ENCODE results near the gene USP24. TPM values are rescaled to one million over a fixed set of nuclear protein-coding genes. Genes with fewer than 3 reads are reported as not detected.

USP24 gene
- total and polyA plus RNA-seq, 2 donors (not counting 3 experiments of a cell fraction or from before 2014, with no cell fraction given), result 8.2 to 30.0 TPM

- Histone ChIP-seq H2AFZ (ENCODE audit: low read depth, low read length) (no peak overlapping the region), H3K4me2 (ENCODE audit: insufficient read depth, low read length) (no peak overlapping the region), H3K27me3 (ENCODE audit: control insufficient read depth in 2 of 2, insufficient read depth in 2 of 2, low read length in 2 of 2) (no peaks in the 10 kb centered on the region), H3K36me3 (ENCODE audit: control insufficient read depth in 2 of 2, extremely low read depth in 1 of 2, insufficient read depth in 2 of 2, low read length in 2 of 2) (peaks cover 7 to 27% of the 10 kb centered on the region in 2 experiments), H3K9me3 (replicated peaks; ENCODE audit: control insufficient read depth, insufficient read depth, low read length) (no peaks in the 10 kb centered on the region), H3K79me2 (ENCODE audit: control insufficient read depth, insufficient read depth, low read length) (no peaks in the 10 kb centered on the region), H3K4me1 (ENCODE audit: control insufficient read depth, extremely low read depth, insufficient read depth, low read length) (peaks cover 7% of the 10 kb centered on the region), H3K9me1 (replicated peaks; ENCODE audit: control insufficient read depth, extremely low read depth, insufficient read depth, low read length) (no peaks in the 10 kb centered on the region), H3K4me3 (replicated peaks in 1 of 3; ENCODE audit: insufficient read depth in 1 of 3, low read depth in 1 of 3, low read length in 3 of 3) (no peak overlapping the region), H3K9ac (replicated peaks; ENCODE audit: extremely low read depth, insufficient read depth, low read length) (no peak overlapping the region), H4K20me1 (replicated peaks; ENCODE audit: control insufficient read depth, extremely low read depth, insufficient read depth, low read length) (no peaks in the 10 kb centered on the region), H3K27ac (ENCODE audit: insufficient read depth, low read depth, low read length) (no peak overlapping the region)
- intact Hi-C loops (cut with micrococcal nuclease), result loop anchor here (1.0 to 10.0 kb wide), 6 partner anchors 75 to 1685 kb away; partner anchors contain the start of gene USP24
- CTCF ChIA-PET, result interaction anchor here (1.0 to 6.8 kb wide), 7 partner anchors 8 to 141 kb away, joined by 3 to 82 read pairs (median 4); no protein-coding TSS in a partner anchor
- dilution Hi-C loops (cut with MboI; ENCODE audit: extremely low pct_ligation_motif_present, low sequenced_read_pairs), result no loop called here
- no TSS peak for BruUV-seq (replicated peaks)
- POLR2A ChIA-PET, result no interaction called here
- DNase-seq (ENCODE audit: low read depth, low spot score) (no peak), FAIRE-seq (peak; percentile 28)
- TF ChIP-seq MAX (IDR thresholded peaks at IDR 0.05; ENCODE audit: insufficient read depth, insufficient read length) (no peak), FOS (IDR thresholded peaks at IDR 0.05; ENCODE audit: borderline replicate concordance, insufficient read depth, low read length) (no peak), JUN (IDR thresholded peaks at IDR 0.05; ENCODE audit: borderline replicate concordance, insufficient read depth, insufficient read length, low read depth) (no peak), EZH2 (IDR thresholded peaks at IDR 0.05; ENCODE audit: borderline replicate concordance, low read depth, low read length, severe bottlenecking) (no peak), POLR2A (IDR thresholded peaks at IDR 0.05; ENCODE audit: low read depth, low read length) (no peak), POLR2AphosphoS5 (IDR thresholded peaks at IDR 0.05; ENCODE audit: insufficient read depth, low read depth, low read length) (no peak)
Observed at GRCh38 chr1:55140137-55140536, 75.0 kb downstream of the USP24 start.

- intact Hi-C loops (cut with micrococcal nuclease) (no loop called here), dilution Hi-C loops (cut with MboI; ENCODE audit: extremely low pct_ligation_motif_present, low sequenced_read_pairs) (no loop called here)
- Histone ChIP-seq H3K9ac (replicated peaks; ENCODE audit: extremely low read depth, insufficient read depth, low read length) (no peak overlapping the region), H3K36me3 (ENCODE audit: control insufficient read depth in 2 of 2, extremely low read depth in 1 of 2, insufficient read depth in 2 of 2, low read length in 2 of 2) (peaks cover 9 to 25% of the 10 kb centered on the region in 2 experiments), H4K20me1 (replicated peaks; ENCODE audit: control insufficient read depth, extremely low read depth, insufficient read depth, low read length) (no peaks in the 10 kb centered on the region), H3K27me3 (ENCODE audit: control insufficient read depth in 2 of 2, insufficient read depth in 2 of 2, low read length in 2 of 2) (no peaks in the 10 kb centered on the region), H3K4me2 (ENCODE audit: insufficient read depth, low read length) (no peak overlapping the region), H2AFZ (ENCODE audit: low read depth, low read length) (no peak overlapping the region), H3K9me3 (replicated peaks; ENCODE audit: control insufficient read depth, insufficient read depth, low read length) (no peaks in the 10 kb centered on the region), H3K9me1 (replicated peaks; ENCODE audit: control insufficient read depth, extremely low read depth, insufficient read depth, low read length) (no peaks in the 10 kb centered on the region), H3K79me2 (ENCODE audit: control insufficient read depth, insufficient read depth, low read length) (no peaks in the 10 kb centered on the region), H3K27ac (ENCODE audit: insufficient read depth, low read depth, low read length) (no peak overlapping the region), H3K4me1 (ENCODE audit: control insufficient read depth, extremely low read depth, insufficient read depth, low read length) (peaks cover 7% of the 10 kb centered on the region), H3K4me3 (replicated peaks in 1 of 3; ENCODE audit: insufficient read depth in 1 of 3, low read depth in 1 of 3, low read length in 3 of 3) (no peak overlapping the region)
- no TSS peak for BruUV-seq (replicated peaks)
- CTCF ChIA-PET, result interaction anchor here (2.7 to 6.8 kb wide), 2 partner anchors 10 to 139 kb away, joined by 10 to 82 read pairs; no protein-coding TSS in a partner anchor
- FAIRE-seq (no peak), DNase-seq (ENCODE audit: low read depth, low spot score) (no peak)
- POLR2A ChIA-PET, result no interaction called here
- TF ChIP-seq POLR2A (IDR thresholded peaks at IDR 0.05; ENCODE audit: low read depth, low read length) (no peak), POLR2AphosphoS5 (IDR thresholded peaks at IDR 0.05; ENCODE audit: insufficient read depth, low read depth, low read length) (no peak), FOS (IDR thresholded peaks at IDR 0.05; ENCODE audit: borderline replicate concordance, insufficient read depth, low read length) (no peak), MAX (IDR thresholded peaks at IDR 0.05; ENCODE audit: insufficient read depth, insufficient read length) (no peak), GATA2 (IDR thresholded peaks at IDR 0.05; ENCODE audit: insufficient read depth, insufficient read length, low read depth, low read length) (no peak), MYC (IDR thresholded peaks at IDR 0.05; ENCODE audit: low read depth, low read length) (no peak), JUN (IDR thresholded peaks at IDR 0.05; ENCODE audit: borderline replicate concordance, insufficient read depth, insufficient read length, low read depth) (no peak), CTCF (IDR thresholded peaks at IDR 0.05; ENCODE audit: extremely low read depth in 1 of 2, insufficient read depth in 1 of 2, low read depth in 1 of 2, low read length in 2 of 2) (no peak), EZH2 (IDR thresholded peaks at IDR 0.05; ENCODE audit: borderline replicate concordance, low read depth, low read length, severe bottlenecking) (no peak)
Observed at GRCh38 chr1:55138823-55139222, 76.3 kb downstream of the USP24 start.

Measured in endothelial cell of umbilical vein (primary cell).